Esophagus squamous epithelium (tissue), 5 donors: ENCODE data around the gene TBC1D5. TPM values are rescaled to one million over a fixed set of nuclear protein-coding genes. Genes with fewer than 3 reads are reported as not detected.

ENCODE experiments used
- DNase-seq: peaks from one replicate; lab custom pipeline; 2025; lab: John Stamatoyannopoulos, UW
- H3K27ac ChIP-seq, 4 donors: fragments of 200-600 bp; sonication (generic); one replicate each; pipeline ENCODE4 v1.5.1; 2016 to 2019; ENCODE audit warnings: mild to moderate bottlenecking in 1 of 4
- H3K27me3 ChIP-seq, 4 donors: fragments of 200-600 bp; sonication (generic); 1 replicate in 3 of 4; 2 replicates in 1 of 4; pipeline versions ENCODE4 v1.5.1 to v1.6.0; 2017 to 2021; ENCODE audit warnings: antibody characterized with exemption in 1 of 4
- H3K36me3 ChIP-seq, 3 donors: fragments of 200-600 bp; sonication (generic); one replicate each; pipeline ENCODE4 v1.5.1; 2016 to 2019
- H3K4me1 ChIP-seq, 3 donors: fragments of 200-600 bp; sonication (generic); one replicate each; pipeline ENCODE4 v1.5.1; 2017 to 2019
- H3K4me3 ChIP-seq, 4 donors: fragments of 200-600 bp; sonication (generic); 1 replicate in 3 of 4; 2 replicates in 1 of 4; pipeline ENCODE4 v1.5.1; 2016 to 2019; ENCODE audit warnings: mild to moderate bottlenecking in 2 of 4, moderate library complexity in 1 of 4
- H3K9me3 ChIP-seq, 3 donors: fragments of 200-600 bp; sonication (generic); one replicate each; pipeline ENCODE4 v1.5.1; 2016 to 2019
- POLR2A ChIP-seq, 4 donors: fragments of 450-650 bp; IDR thresholded peaks; one replicate each; pipeline ENCODE4 v1.6.1; 2017; ENCODE audit warnings: antibody characterized with exemption in 4 of 4, mild to moderate bottlenecking in 4 of 4, moderate library complexity in 3 of 4
- WGBS, 2 donors: methylation state at CpG; one replicate each; pipeline ENCODE4 v1.1.5; 2018; 5-methylcytosine and 5-hydroxymethylcytosine counted together
- intact Hi-C: fragments of 100-400 bp; cut with DNase I; formaldehyde crosslinking; loops from one replicate; pipeline ENCODE4 v1.15.0; 2022
- total RNA-seq, 4 donors: library from RNA; depleted of rRNA; stranded (reverse); fragments of >200 nt; gene quantifications; one replicate each; pipeline ENCODE4 v1.1.0, GENCODE V29; 2016
- TF ChIP-seq, protein P1 (sequence below), 6 experiments: fragments of 450-650 bp in 4 of 6; fragments of 200-600 bp in 2 of 6; sonication (generic) in 2 of 6; IDR thresholded peaks; one replicate each; pipeline ENCODE4 v1.5.1; 2016 to 2019; ENCODE audit warnings: antibody characterized with exemption in 6 of 6, mild to moderate bottlenecking in 4 of 6, moderate library complexity in 4 of 6
- donor health status: DM: yes; HTN: yes; CAD: no.

The TBC1D5 gene
- total RNA-seq, 4 donors from 2014 or later = 32.8 to 56.1 (median 39.9) TPM

GRCh38 chr3:17158941-17159682 lies 583.3 kb downstream of the TBC1D5 start:
- Histone ChIP-seq H3K27ac (no peak overlapping the region), H3K4me3 (no peak overlapping the region), H3K9me3 (peaks cover 0 to 10% (median 0%) of the 10 kb centered on the region in 3 donors), H3K36me3 (peaks cover 7 to 99% (median 7%) of the 10 kb centered on the region in 3 donors), H3K27me3 (no peaks in the 10 kb centered on the region), H3K4me1 (no peaks in the 10 kb centered on the region)
- no peak for TF ChIP-seq POLR2A (IDR thresholded peaks at IDR 0.05)
- TF ChIP-seq, protein P1, sequence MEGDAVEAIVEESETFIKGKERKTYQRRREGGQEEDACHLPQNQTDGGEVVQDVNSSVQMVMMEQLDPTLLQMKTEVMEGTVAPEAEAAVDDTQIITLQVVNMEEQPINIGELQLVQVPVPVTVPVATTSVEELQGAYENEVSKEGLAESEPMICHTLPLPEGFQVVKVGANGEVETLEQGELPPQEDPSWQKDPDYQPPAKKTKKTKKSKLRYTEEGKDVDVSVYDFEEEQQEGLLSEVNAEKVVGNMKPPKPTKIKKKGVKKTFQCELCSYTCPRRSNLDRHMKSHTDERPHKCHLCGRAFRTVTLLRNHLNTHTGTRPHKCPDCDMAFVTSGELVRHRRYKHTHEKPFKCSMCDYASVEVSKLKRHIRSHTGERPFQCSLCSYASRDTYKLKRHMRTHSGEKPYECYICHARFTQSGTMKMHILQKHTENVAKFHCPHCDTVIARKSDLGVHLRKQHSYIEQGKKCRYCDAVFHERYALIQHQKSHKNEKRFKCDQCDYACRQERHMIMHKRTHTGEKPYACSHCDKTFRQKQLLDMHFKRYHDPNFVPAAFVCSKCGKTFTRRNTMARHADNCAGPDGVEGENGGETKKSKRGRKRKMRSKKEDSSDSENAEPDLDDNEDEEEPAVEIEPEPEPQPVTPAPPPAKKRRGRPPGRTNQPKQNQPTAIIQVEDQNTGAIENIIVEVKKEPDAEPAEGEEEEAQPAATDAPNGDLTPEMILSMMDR (IDR thresholded peaks at IDR 0.05) = no peak
- intact Hi-C loops = no loop called here
- DNase-seq = no peak
- 93 to 95% methylated on average over 4 to 7 of the region's 8 CpGs for WGBS, 2 donors

DNA sequence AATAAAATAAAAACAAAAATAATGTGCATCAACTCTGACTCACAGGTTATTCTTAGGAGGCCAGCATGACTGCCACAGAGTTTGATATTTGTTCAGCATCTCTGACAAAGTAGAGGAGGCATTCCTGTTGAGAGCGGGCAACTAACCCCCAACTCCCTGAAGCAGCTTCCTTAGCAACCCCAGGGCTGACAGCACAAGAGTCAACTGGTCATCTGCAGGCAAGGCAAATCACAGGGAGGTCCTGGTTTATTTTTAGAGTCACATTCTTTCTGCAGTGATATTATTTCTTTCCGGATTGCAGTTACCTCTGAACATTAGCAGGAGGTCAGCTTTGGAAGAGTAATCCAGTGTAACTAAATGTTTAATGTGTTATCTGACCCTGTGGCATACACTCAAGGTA lies 584.7 kb downstream of the TBC1D5 start:
- Histone ChIP-seq H3K4me3 (no peak overlapping the region), H3K36me3 (peaks cover 7 to 99% (median 9%) of the 10 kb centered on the region in 3 donors), H3K27me3 (no peaks in the 10 kb centered on the region), H3K4me1 (no peaks in the 10 kb centered on the region), H3K27ac (no peak overlapping the region), H3K9me3 (peaks cover 0 to 24% (median 9%) of the 10 kb centered on the region in 3 donors)
- TF ChIP-seq POLR2A (IDR thresholded peaks at IDR 0.05) = no peak
- TF ChIP-seq, protein P1 (IDR thresholded peaks at IDR 0.05) = no peak
- DNase-seq = no peak
- intact Hi-C loops = no loop called here
- WGBS, 2 donors = 69 to 84% methylated on average over 2 of the region's 2 CpGs

DNA sequence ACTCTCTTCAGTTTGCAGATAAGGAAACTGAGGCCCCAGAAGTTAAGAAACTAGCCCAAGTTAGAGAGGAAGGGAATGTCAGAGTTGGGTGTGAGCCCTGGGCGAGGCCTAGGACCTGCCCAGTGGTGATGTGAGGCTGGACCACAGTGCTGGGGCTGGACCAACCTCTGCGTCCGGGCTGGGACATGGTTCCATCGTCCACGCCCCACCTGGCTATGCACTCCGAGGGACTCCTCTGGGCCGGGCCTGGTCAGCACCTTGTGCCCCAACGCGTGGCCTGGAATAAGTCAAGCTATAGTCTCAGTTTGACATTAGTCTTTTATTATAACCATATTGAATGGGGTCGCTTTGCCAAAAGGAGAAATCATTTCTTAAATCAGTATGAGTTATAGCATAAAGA lies 585.6 kb downstream of the TBC1D5 start:
- Histone ChIP-seq H3K4me3 (no peak overlapping the region), H3K27ac (no peak overlapping the region), H3K36me3 (peaks cover 7 to 92% (median 9%) of the 10 kb centered on the region in 3 donors), H3K9me3 (peaks cover 0 to 27% (median 9%) of the 10 kb centered on the region in 3 donors), H3K4me1 (no peaks in the 10 kb centered on the region), H3K27me3 (no peaks in the 10 kb centered on the region)
- DNase-seq = no peak
- WGBS, 2 donors = 94 to 97% methylated on average over 10 of the region's 10 CpGs
- no peak for TF ChIP-seq POLR2A (IDR thresholded peaks at IDR 0.05)
- TF ChIP-seq, protein P1 (IDR thresholded peaks at IDR 0.05) = no peak
- intact Hi-C loops = no loop called here

GRCh38 chr3:17155951-17156350 lies 586.5 kb downstream of the TBC1D5 start:
- Histone ChIP-seq H3K9me3 (peaks cover 0 to 27% (median 9%) of the 10 kb centered on the region in 3 donors), H3K27me3 (no peaks in the 10 kb centered on the region), H3K4me3 (no peak overlapping the region), H3K27ac (no peak overlapping the region), H3K36me3 (peaks cover 7 to 84% (median 9%) of the 10 kb centered on the region in 3 donors), H3K4me1 (no peaks in the 10 kb centered on the region)
- no peak for TF ChIP-seq POLR2A (IDR thresholded peaks at IDR 0.05)
- TF ChIP-seq, protein P1 (IDR thresholded peaks at IDR 0.05) = no peak
- WGBS, 2 donors = no CpG with 5 or more reads among the region's 1 CpG
- DNase-seq = no peak
- intact Hi-C loops = no loop called here

DNA sequence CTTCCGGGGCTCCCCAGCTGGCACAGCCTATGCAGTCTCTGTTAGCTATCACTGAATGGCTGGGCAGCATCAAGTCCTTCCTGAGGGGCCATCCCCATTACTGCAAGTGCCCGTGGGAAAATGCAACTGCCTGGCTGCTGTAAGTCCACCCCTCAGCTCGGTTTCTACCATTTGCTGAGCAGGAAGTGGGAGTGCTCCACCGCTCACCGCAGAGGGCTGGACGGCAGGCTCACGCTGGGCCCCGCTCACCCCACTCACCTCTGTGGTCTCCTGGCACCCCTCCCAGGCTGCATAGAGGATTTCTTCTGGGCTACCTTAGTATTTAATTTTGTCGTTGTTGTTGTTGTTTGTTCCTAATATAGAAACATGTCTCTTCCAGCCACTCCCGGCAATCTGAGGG lies 587.5 kb downstream of the TBC1D5 start:
- WGBS, 2 donors = 87 to 95% methylated on average over 8 to 10 of the region's 10 CpGs
- Histone ChIP-seq H3K4me3 (no peak overlapping the region), H3K4me1 (no peaks in the 10 kb centered on the region), H3K27ac (no peak overlapping the region), H3K27me3 (no peaks in the 10 kb centered on the region), H3K9me3 (peaks cover 0 to 27% (median 9%) of the 10 kb centered on the region in 3 donors), H3K36me3 (peaks cover 0 to 74% (median 9%) of the 10 kb centered on the region in 3 donors)
- intact Hi-C loops = no loop called here
- TF ChIP-seq, protein P1 (IDR thresholded peaks at IDR 0.05) = no peak
- TF ChIP-seq POLR2A (IDR thresholded peaks at IDR 0.05) = no peak
- DNase-seq = no peak
